ENCODE results near the gene MKRN2OS. TPM values are rescaled to one million over a fixed set of nuclear protein-coding genes. Genes with fewer than 3 reads are reported as not detected.
A peak's percentile ranks its signal among the peaks of the same experiment; 100 is the strongest.

MKRN2OS gene
- polyA plus RNA-seq, 2 of the 4 experiments (the other 2 are of a cell fraction) = not detected

DNA sequence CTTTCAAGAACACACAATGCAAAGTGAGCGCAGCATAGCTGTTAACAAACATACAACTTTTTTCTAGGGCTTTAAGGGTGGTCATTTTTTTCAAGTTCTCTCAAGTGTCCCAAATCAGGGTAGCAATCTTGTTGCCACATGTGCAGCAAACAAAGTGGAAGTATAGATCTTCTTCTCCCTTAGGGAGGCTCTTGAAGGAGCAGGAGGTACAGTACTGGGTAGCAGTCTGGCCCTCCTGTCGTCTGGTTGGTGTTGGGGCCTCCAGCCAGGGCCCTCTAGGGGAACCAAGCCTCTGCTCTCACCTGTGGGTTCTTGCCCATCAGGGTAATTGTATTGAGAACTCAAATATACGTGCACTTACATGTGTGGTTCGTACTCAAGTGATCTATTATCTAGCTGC lies 37.4 kb upstream of the MKRN2OS start:
- DNase-seq (ENCODE audit: low read depth in 1 of 2, low spot score in 1 of 2) (no peak), FAIRE-seq (no peak), ATAC-seq (no peak)
- Histone ChIP-seq H3K4me3 (no peak overlapping the region), H3K4me1 (peaks cover 4% of the 10 kb centered on the region; the same call in 1 of the 3 replicates), H3K27ac (no peak overlapping the region), H3K9me3 (no peaks in the 10 kb centered on the region), H3K4me2 (no peak overlapping the region)
- ChIA-PET CTCF (interaction anchor here (1.0 to 1.2 kb wide), 3 partner anchors 11 to 17 kb away, joined by 3 to 6 read pairs (median 3); no protein-coding TSS in a partner anchor), POLR2A (no interaction called here)
- no peak for TF ChIP-seq HDAC2 (IDR thresholded peaks at IDR 0.05)
- no peak for TF ChIP-seq MYC (IDR thresholded peaks at IDR 0.05; ENCODE audit: borderline replicate concordance, low read length)
- TF ChIP-seq RNF2 (IDR thresholded peaks at IDR 0.05; ENCODE audit: borderline replicate concordance, low read depth) = no peak
- no peak for TF ChIP-seq POLR2AphosphoS2 (conservative IDR thresholded peaks at IDR 0.05; ENCODE audit: low read length)
- no peak for TF ChIP-seq FOXS1 (CRISPR knock-in tag; IDR thresholded peaks at IDR 0.05)
- no peak for TF ChIP-seq MAZ (IDR thresholded peaks at IDR 0.05; ENCODE audit: borderline replicate concordance, low read depth, low read length)
- TF ChIP-seq HOXB13 (CRISPR knock-in tag; IDR thresholded peaks at IDR 0.05; ENCODE audit: low read depth) = no peak
- no peak for TF ChIP-seq CBX2 (IDR thresholded peaks at IDR 0.05; ENCODE audit: borderline replicate concordance, low read depth)
- TF ChIP-seq POLR2A (IDR thresholded peaks at IDR 0.05; ENCODE audit: low read length) = no peak
- TF ChIP-seq FOSL2 (IDR thresholded peaks at IDR 0.05) = no peak
- TF ChIP-seq FOSL2 (CRISPR knock-in tag; IDR thresholded peaks at IDR 0.05) = no peak
- WGBS (ENCODE audit: missing lambda C conversion rate) = 89% methylated on average over 4 of the region's 4 CpGs

DNA sequence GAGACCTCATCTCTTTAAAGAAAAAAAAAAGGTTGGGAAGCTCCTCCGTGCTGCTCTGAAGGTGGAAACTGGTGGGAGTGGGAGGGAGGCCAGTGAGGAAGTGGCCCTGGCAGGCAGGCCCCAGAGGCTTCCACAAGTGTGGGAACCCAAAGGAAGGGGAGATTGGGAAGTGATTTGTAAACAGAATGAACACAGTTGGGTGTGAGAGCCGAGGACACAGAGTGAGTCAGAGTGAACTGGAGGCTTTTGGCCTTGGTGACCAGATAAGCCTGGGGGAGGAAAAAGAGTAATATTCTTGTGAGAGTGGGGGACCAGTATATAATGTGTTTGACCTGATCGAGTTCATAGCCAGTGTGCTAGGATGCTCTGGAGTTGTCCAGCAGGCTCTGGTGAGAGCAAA lies 34.6 kb upstream of the MKRN2OS start:
- 56% methylated on average over 3 of the region's 3 CpGs for WGBS (ENCODE audit: missing lambda C conversion rate)
- CTCF ChIA-PET = no interaction called here
- no peak overlapping the region for H3K27ac ChIP-seq
- no peak overlapping the region for H3K4me2 ChIP-seq
- POLR2A ChIA-PET = no interaction called here
- no peak for FAIRE-seq
- no peak overlapping the region for H3K4me3 ChIP-seq
- no peak for DNase-seq (ENCODE audit: low read depth in 1 of 2, low spot score in 1 of 2)
- peak; percentile 17 to 32; a peak in 3 of 6 replicates for ATAC-seq
- H3K4me1 ChIP-seq = peaks cover 4% of the 10 kb centered on the region; the same call in 1 of the 3 replicates
- no peak for TF ChIP-seq CEBPB (IDR thresholded peaks at IDR 0.05)
- TF ChIP-seq SREBF2 (IDR thresholded peaks at IDR 0.05) = no peak
- no peak for TF ChIP-seq CBX2 (IDR thresholded peaks at IDR 0.05; ENCODE audit: borderline replicate concordance, low read depth)
- no peak for TF ChIP-seq HOXB5 (CRISPR knock-in tag; IDR thresholded peaks at IDR 0.05)
- TF ChIP-seq TP53 (CRISPR knock-in tag; IDR thresholded peaks at IDR 0.05) = no peak
- no peak for TF ChIP-seq POLR2A (IDR thresholded peaks at IDR 0.05; ENCODE audit: low read length)
- TF ChIP-seq HOXA7 (CRISPR knock-in tag; IDR thresholded peaks at IDR 0.05) = no peak
- TF ChIP-seq PHF8 (IDR thresholded peaks at IDR 0.05; ENCODE audit: borderline replicate concordance, low read depth) = no peak
- TF ChIP-seq, protein P1, sequence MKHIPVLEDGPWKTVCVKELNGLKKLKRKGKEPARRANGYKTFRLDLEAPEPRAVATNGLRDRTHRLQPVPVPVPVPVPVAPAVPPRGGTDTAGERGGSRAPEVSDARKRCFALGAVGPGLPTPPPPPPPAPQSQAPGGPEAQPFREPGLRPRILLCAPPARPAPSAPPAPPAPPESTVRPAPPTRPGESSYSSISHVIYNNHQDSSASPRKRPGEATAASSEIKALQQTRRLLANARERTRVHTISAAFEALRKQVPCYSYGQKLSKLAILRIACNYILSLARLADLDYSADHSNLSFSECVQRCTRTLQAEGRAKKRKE (CRISPR knock-in tag; IDR thresholded peaks at IDR 0.05; ENCODE audit: low read depth) = no peak
- TF ChIP-seq HOXB13 (CRISPR knock-in tag; IDR thresholded peaks at IDR 0.05; ENCODE audit: low read depth) = no peak
- no peak for TF ChIP-seq EP300 (IDR thresholded peaks at IDR 0.05)
- TF ChIP-seq ESRRA (IDR thresholded peaks at IDR 0.05; ENCODE audit: borderline replicate concordance, low read length) = no peak
- TF ChIP-seq NPAS2 (CRISPR knock-in tag; IDR thresholded peaks at IDR 0.05; ENCODE audit: borderline replicate concordance) = no peak
- H3K9me3 ChIP-seq = no peaks in the 10 kb centered on the region

DNA sequence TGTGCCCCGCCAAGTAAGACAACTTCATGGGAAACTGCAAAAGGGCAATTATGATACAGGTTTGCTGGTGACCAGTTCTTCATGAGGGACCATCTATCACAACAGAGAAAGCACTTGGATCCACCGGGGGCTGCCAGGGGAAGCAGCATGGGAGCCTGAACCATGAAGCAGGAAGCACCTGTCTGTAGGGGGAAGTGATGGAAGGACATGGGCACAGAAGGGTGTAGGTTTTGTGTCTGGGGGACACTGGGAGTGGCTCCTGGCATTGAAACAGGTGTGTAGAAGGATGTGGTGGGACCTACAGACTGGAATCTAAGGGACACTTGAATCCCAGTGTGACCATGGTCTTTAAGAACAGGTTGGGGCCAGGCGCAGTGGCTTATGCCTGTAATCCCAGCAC lies 34.2 kb upstream of the MKRN2OS start:
- 97% methylated on average over 3 of the region's 3 CpGs for WGBS (ENCODE audit: missing lambda C conversion rate)
- Histone ChIP-seq H3K4me2 (no peak overlapping the region), H3K4me1 (peaks cover 4% of the 10 kb centered on the region; the same call in 1 of the 3 replicates), H3K27ac (no peak overlapping the region), H3K9me3 (no peaks in the 10 kb centered on the region), H3K4me3 (no peak overlapping the region)
- no peak for FAIRE-seq
- ChIA-PET CTCF (interaction anchor here (0.8 to 1.3 kb wide), 3 partner anchors 10 to 442 kb away, joined by 3 to 4 read pairs (median 3); no protein-coding TSS in a partner anchor), POLR2A (no interaction called here)
- TF ChIP-seq, protein P2, sequence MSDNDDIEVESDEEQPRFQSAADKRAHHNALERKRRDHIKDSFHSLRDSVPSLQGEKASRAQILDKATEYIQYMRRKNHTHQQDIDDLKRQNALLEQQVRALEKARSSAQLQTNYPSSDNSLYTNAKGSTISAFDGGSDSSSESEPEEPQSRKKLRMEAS (IDR thresholded peaks at IDR 0.05) = no peak
- TF ChIP-seq, protein P3, sequence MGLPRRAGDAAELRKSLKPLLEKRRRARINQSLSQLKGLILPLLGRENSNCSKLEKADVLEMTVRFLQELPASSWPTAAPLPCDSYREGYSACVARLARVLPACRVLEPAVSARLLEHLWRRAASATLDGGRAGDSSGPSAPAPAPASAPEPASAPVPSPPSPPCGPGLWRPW (IDR thresholded peaks at IDR 0.05) = no peak
- TF ChIP-seq, protein P4, sequence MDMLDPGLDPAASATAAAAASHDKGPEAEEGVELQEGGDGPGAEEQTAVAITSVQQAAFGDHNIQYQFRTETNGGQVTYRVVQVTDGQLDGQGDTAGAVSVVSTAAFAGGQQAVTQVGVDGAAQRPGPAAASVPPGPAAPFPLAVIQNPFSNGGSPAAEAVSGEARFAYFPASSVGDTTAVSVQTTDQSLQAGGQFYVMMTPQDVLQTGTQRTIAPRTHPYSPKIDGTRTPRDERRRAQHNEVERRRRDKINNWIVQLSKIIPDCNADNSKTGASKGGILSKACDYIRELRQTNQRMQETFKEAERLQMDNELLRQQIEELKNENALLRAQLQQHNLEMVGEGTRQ (IDR thresholded peaks at IDR 0.05) = no peak
- TF ChIP-seq CHD2 (IDR thresholded peaks at IDR 0.05; ENCODE audit: low read length, partially characterized antibody) = no peak
- TF ChIP-seq TP53 (CRISPR knock-in tag; IDR thresholded peaks at IDR 0.05) = no peak
- TF ChIP-seq EP300 (IDR thresholded peaks at IDR 0.05) = no peak
- TF ChIP-seq CHD4 (IDR thresholded peaks at IDR 0.05; ENCODE audit: borderline replicate concordance) = no peak
- TF ChIP-seq RCOR1 (IDR thresholded peaks at IDR 0.05; ENCODE audit: low read depth, low read length) = no peak
- no peak for TF ChIP-seq JUN (IDR thresholded peaks at IDR 0.05)
- TF ChIP-seq TFCP2L1 (CRISPR knock-in tag; IDR thresholded peaks at IDR 0.05) = no peak
- TF ChIP-seq NR3C1 (IDR thresholded peaks at IDR 0.05) = no peak
- no peak for TF ChIP-seq GATA3 (IDR thresholded peaks at IDR 0.05; ENCODE audit: borderline replicate concordance)
- TF ChIP-seq ZSCAN20 (CRISPR knock-in tag; IDR thresholded peaks at IDR 0.05) = no peak
- peak in 1 of 2 experiments; percentile 9; a peak in 1 of 6 replicates for ATAC-seq
- no peak for DNase-seq (ENCODE audit: low read depth in 1 of 2, low spot score in 1 of 2)

Data from A549 (cell line).